A549 (cell line): ENCODE measurements around the gene DEFB123. TPM values are rescaled to one million over a fixed set of nuclear protein-coding genes. Genes with fewer than 3 reads are reported as not detected.

Experiments
- ATAC-seq, 2 experiments: fragments of 200-7000 bp in 1 of 2; fragments of >200 bp in 1 of 2; cut with Nextera tagmentation in 1 of 2; cut with Tn5 transposase in 1 of 2; 3 replicates each; pipeline versions ENCODE4 v1.8.0 to v1.9.1; 2018 to 2020; ENCODE audit warnings: mild to moderate bottlenecking in 1 of 2, moderate library complexity in 1 of 2
- CTCF ChIA-PET: fragments of 300-600 bp; sonication (Branson Sonifier 250); formaldehyde crosslinking; extraction: SDS; loops from one replicate; lab custom pipeline; 2021; ENCODE audit warnings: antibody characterized with exemption, inconsistent platforms; lab: Yijun Ruan, JAX
- POLR2A ChIA-PET: fragments of 350-600 bp; formaldehyde crosslinking; extraction: SDS; loops from one replicate; lab custom pipeline; 2021; ENCODE audit warnings: antibody characterized with exemption, inconsistent platforms; lab: Yijun Ruan, JAX
- DNase-seq, 2 experiments: peaks; one replicate each; pipeline versions ENCODE4 v3.0.0 to v3.0.0-alpha.2; 2011 to 2016; ENCODE audit warnings: low read depth in 1 of 2, low spot score in 1 of 2
- FAIRE-seq: peaks from 2 replicates; lab custom pipeline; 2011; peaks lifted over from hg19 to GRCh38; lab: Jason Lieb, UNC
- H3K27ac ChIP-seq, 2 experiments: fragments of >200 bp; sonication (Bioruptor Twin); formaldehyde crosslinking; 3 replicates each; pipeline ENCODE4 v1.5.1; 2016 to 2017
- H3K4me1 ChIP-seq: fragments of >200 bp; sonication (Bioruptor Twin); formaldehyde crosslinking; 3 replicates; pipeline ENCODE4 v1.6.1; 2016
- H3K4me2 ChIP-seq: fragments of >200 bp; sonication (Bioruptor Twin); formaldehyde crosslinking; 3 replicates; pipeline ENCODE4 v1.6.1; 2016
- H3K4me3 ChIP-seq: fragments of >200 bp; sonication (Bioruptor Twin); formaldehyde crosslinking; 3 replicates; pipeline ENCODE4 v1.5.1; 2016
- H3K9me3 ChIP-seq: fragments of >200 bp; sonication (Bioruptor Twin); formaldehyde crosslinking; 3 replicates; pipeline ENCODE4 v1.6.1; 2016
- ESRRA ChIP-seq: fragments of 150-350 bp; IDR thresholded peaks from 2 replicates; pipeline ENCODE4 v1.6.1; 2014; ENCODE audit warnings: mild to moderate bottlenecking, low read length, borderline replicate concordance
- FOXS1 ChIP-seq: fragments of 250-450 bp; sonication (Bioruptor Pico); IDR thresholded peaks from 2 replicates; pipeline ENCODE4 v1.5.0; 2020; ENCODE audit warnings: mild to moderate bottlenecking, moderate library complexity
- HDAC2 ChIP-seq: fragments of 200-600 bp; sonication (generic); IDR thresholded peaks from 2 replicates; pipeline ENCODE4 v1.6.1; 2016
- HES2 ChIP-seq: fragments of >200 bp; sonication (Bioruptor Twin); formaldehyde crosslinking; IDR thresholded peaks from 2 replicates; pipeline ENCODE4 v1.6.1; 2016
- JUNB ChIP-seq: fragments of >200 bp; sonication (Bioruptor Twin); formaldehyde crosslinking; IDR thresholded peaks from 2 replicates; pipeline ENCODE4 v1.6.1; 2016
- NR3C1 ChIP-seq: fragments of >200 bp; sonication (Bioruptor Twin); formaldehyde crosslinking; IDR thresholded peaks from 3 replicates; pipeline ENCODE4 v1.6.1; 2017
- POLR2A ChIP-seq: IDR thresholded peaks from 2 replicates; pipeline ENCODE4 v1.6.1; 2012; ENCODE audit warnings: mild to moderate bottlenecking, low read length
- RFX5 ChIP-seq: fragments of 450-650 bp; IDR thresholded peaks from 2 replicates; pipeline ENCODE4 v1.7.1; 2014; ENCODE audit warnings: antibody characterized with exemption, mild to moderate bottlenecking, moderate library complexity
- SREBF2 ChIP-seq: fragments of 450-650 bp; IDR thresholded peaks from 2 replicates; pipeline ENCODE4 v1.6.1; 2014; ENCODE audit warnings: mild to moderate bottlenecking, moderate library complexity
- WGBS: methylation state at CpG from one replicate; pipeline ENCODE4 v1.1.6; 2017; ENCODE audit errors: missing lambda C conversion rate; 5-methylcytosine and 5-hydroxymethylcytosine counted together
- polyA plus RNA-seq, 4 experiments: library from polyadenylated mRNA; depleted of rRNA in 3 of 4; stranded (reverse); fragments of >200 nt; fragmentation: RNase III in 1 of 4; extraction: RNeasy Plus Mini Kit Qiagen cat#74134 plus additional on column Dnase treatment in 1 of 4; gene quantifications; 2 replicates in 3 of 4; 3 replicates in 1 of 4; pipeline ENCODE4 v1.2.3, GENCODE V29; 2011 to 2017
- TF ChIP-seq, protein P1 (sequence below): IDR thresholded peaks from 2 replicates; pipeline ENCODE4 v1.6.1; 2012

DEFB123 gene
- polyA plus RNA-seq, 2 of the 4 experiments (the other 2 are of a cell fraction) = not detected

- CTCF ChIA-PET = interaction anchor here (1.3 kb wide), 1 partner anchor 36 kb away, joined by 10 read pairs; no protein-coding TSS in a partner anchor
- no peak for DNase-seq
- no peak overlapping the region for H3K4me3 ChIP-seq
- no peaks in the 10 kb centered on the region for H3K4me1 ChIP-seq
- WGBS = 46% methylated on average over 14 of the region's 15 CpGs
- no peak for FAIRE-seq
- peak overlapping the region; percentile 30; the same call in 1 of the 3 replicates for H3K4me2 ChIP-seq
- TF ChIP-seq POLR2A = no peak
- no peak for TF ChIP-seq RFX5
- no peak for TF ChIP-seq FOXS1 (CRISPR knock-in tag)
- POLR2A ChIA-PET = no interaction called here
- H3K9me3 ChIP-seq = no peaks in the 10 kb centered on the region
- H3K27ac ChIP-seq = no peak overlapping the region
- ATAC-seq = peak; percentile 28 to 54; a peak in 3 of 6 replicates
These were observed 56.4 kb downstream of the DEFB123 start for GRCh38 chr20:31496761-31497295.

GRCh38 chr20:31497838-31498540 lies 57.6 kb downstream of the DEFB123 start:
- FAIRE-seq (no peak), DNase-seq (no peak), ATAC-seq (no peak)
- Histone ChIP-seq H3K4me1 (no peaks in the 10 kb centered on the region), H3K4me2 (no peak overlapping the region), H3K9me3 (no peaks in the 10 kb centered on the region), H3K4me3 (no peak overlapping the region), H3K27ac (no peak overlapping the region)
- POLR2A ChIA-PET = no interaction called here
- CTCF ChIA-PET = interaction anchor here (1.9 kb wide), 1 partner anchor 37 kb away, joined by 7 read pairs; no protein-coding TSS in a partner anchor
- WGBS = 36% methylated on average over 5 of the region's 6 CpGs
- TF ChIP-seq HDAC2 = no peak
- TF ChIP-seq NR3C1 = no peak
- TF ChIP-seq JUNB = no peak
- no peak for TF ChIP-seq HES2
- TF ChIP-seq SREBF2 = no peak
- no peak for TF ChIP-seq ESRRA
- TF ChIP-seq, protein P1, sequence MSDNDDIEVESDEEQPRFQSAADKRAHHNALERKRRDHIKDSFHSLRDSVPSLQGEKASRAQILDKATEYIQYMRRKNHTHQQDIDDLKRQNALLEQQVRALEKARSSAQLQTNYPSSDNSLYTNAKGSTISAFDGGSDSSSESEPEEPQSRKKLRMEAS = no peak

Other genes starting within 250 kb of the DEFB123 start
- gene DEFB115, start 183.0 kb upstream of the DEFB123 start, polyA plus RNA-seq (2011; rRNA removed) = not detected in 2 replicates
- not detected in 3 replicates for gene DEFB115, start 183.0 kb upstream of the DEFB123 start, polyA plus RNA-seq (2017; fragmentation: RNase III; extraction: RNeasy Plus Mini Kit Qiagen cat#74134 plus additional on column Dnase treatment)
- gene DEFB116, start 132.0 kb upstream of the DEFB123 start, polyA plus RNA-seq (2011; rRNA removed) = not detected in 2 replicates
- gene DEFB116, start 132.0 kb upstream of the DEFB123 start, polyA plus RNA-seq (2017; fragmentation: RNase III; extraction: RNeasy Plus Mini Kit Qiagen cat#74134 plus additional on column Dnase treatment) = not detected in 3 replicates
- not detected in 2 replicates for gene DEFB118, start 72.0 kb upstream of the DEFB123 start, polyA plus RNA-seq (2011; rRNA removed)
- not detected in 3 replicates for gene DEFB118, start 72.0 kb upstream of the DEFB123 start, polyA plus RNA-seq (2017; fragmentation: RNase III; extraction: RNeasy Plus Mini Kit Qiagen cat#74134 plus additional on column Dnase treatment)
- gene DEFB119, start 50.0 kb upstream of the DEFB123 start, polyA plus RNA-seq (2011; rRNA removed) = not detected in 2 replicates
- not detected in 3 replicates for gene DEFB119, start 50.0 kb upstream of the DEFB123 start, polyA plus RNA-seq (2017; fragmentation: RNase III; extraction: RNeasy Plus Mini Kit Qiagen cat#74134 plus additional on column Dnase treatment)
- not detected in 2 replicates for gene DEFB121, start 34.4 kb upstream of the DEFB123 start, polyA plus RNA-seq (2011; rRNA removed)
- gene DEFB121, start 34.4 kb upstream of the DEFB123 start, polyA plus RNA-seq (2017; fragmentation: RNase III; extraction: RNeasy Plus Mini Kit Qiagen cat#74134 plus additional on column Dnase treatment) = not detected in 3 replicates
- not detected in 2 replicates for gene DEFB124, start 34.5 kb downstream of the DEFB123 start, polyA plus RNA-seq (2011; rRNA removed)
- gene DEFB124, start 34.5 kb downstream of the DEFB123 start, polyA plus RNA-seq (2017; fragmentation: RNase III; extraction: RNeasy Plus Mini Kit Qiagen cat#74134 plus additional on column Dnase treatment) = 0.18 TPM in 1 of 3 replicates, not detected in the others
- not detected in 2 replicates for gene REM1, start 34.7 kb downstream of the DEFB123 start, polyA plus RNA-seq (2011; rRNA removed)
- not detected in 3 replicates for gene REM1, start 34.7 kb downstream of the DEFB123 start, polyA plus RNA-seq (2017; fragmentation: RNase III; extraction: RNeasy Plus Mini Kit Qiagen cat#74134 plus additional on column Dnase treatment)
- gene HM13, start 73.8 kb downstream of the DEFB123 start, polyA plus RNA-seq (2011; rRNA removed) = 164 and 229 TPM in 2 replicates
- gene HM13, start 73.8 kb downstream of the DEFB123 start, polyA plus RNA-seq (2017; fragmentation: RNase III; extraction: RNeasy Plus Mini Kit Qiagen cat#74134 plus additional on column Dnase treatment) = 167 to 178 TPM (median 178 TPM) in 3 replicates
- 237 and 250 TPM in 2 replicates for gene ID1, start 164.7 kb downstream of the DEFB123 start, polyA plus RNA-seq (2011; rRNA removed)
- gene ID1, start 164.7 kb downstream of the DEFB123 start, polyA plus RNA-seq (2017; fragmentation: RNase III; extraction: RNeasy Plus Mini Kit Qiagen cat#74134 plus additional on column Dnase treatment) = 257 to 432 TPM (median 387 TPM) in 3 replicates
- gene COX4I2, start 197.3 kb downstream of the DEFB123 start, polyA plus RNA-seq (2011; rRNA removed) = not detected in 2 replicates
- not detected in 3 replicates for gene COX4I2, start 197.3 kb downstream of the DEFB123 start, polyA plus RNA-seq (2017; fragmentation: RNase III; extraction: RNeasy Plus Mini Kit Qiagen cat#74134 plus additional on column Dnase treatment)